Adrenal gland (tissue), 19 donors: Measurements from ENCODE around the gene CD300LB. TPM values are rescaled to one million over a fixed set of nuclear protein-coding genes. Genes with fewer than 3 reads are reported as not detected.
"Not testable (repeated sequence)": the region's sequence is repeated elsewhere in the genome, so short reads cannot be mapped to it uniquely, and the experiment has no call there.

Experiments
- DNase-seq, 7 donors: peaks; one replicate each; pipeline ENCODE4 v3.0.0-alpha.2; 2019 to 2020
- H3K27ac ChIP-seq, 5 donors: fragments of 200-600 bp; sonication (generic) in 4 of 5; 1 replicate in 3 of 5; 2 replicates in 2 of 5; pipeline versions ENCODE4 v1.5.1 to v1.8.0; 2016 to 2020; ENCODE audit warnings: mild to moderate bottlenecking in 1 of 5
- H3K27me3 ChIP-seq: fragments of 200-600 bp; 2 replicates; pipeline ENCODE4 v1.8.0; 2021
- H3K36me3 ChIP-seq, 2 donors: fragments of 200-600 bp; replicated peaks in 1 of 2; 1 replicate in 1 of 2; 2 replicates in 1 of 2; pipeline versions ENCODE4 v1.5.1 to v1.8.0; 2018 to 2022
- H3K4me1 ChIP-seq, 2 donors: fragments of 200-600 bp; replicated peaks in 1 of 2; 1 replicate in 1 of 2; 2 replicates in 1 of 2; pipeline versions ENCODE4 v1.5.1 to v1.8.0; 2018 to 2021
- H3K4me3 ChIP-seq, 4 donors: fragments of 200-600 bp; sonication (generic) in 3 of 4; one replicate each; pipeline ENCODE4 v1.5.1; 2016 to 2018
- H3K9me3 ChIP-seq, 3 donors: fragments of 200-600 bp; sonication (generic) in 1 of 3; replicated peaks in 1 of 3; 1 replicate in 2 of 3; 2 replicates in 1 of 3; pipeline versions ENCODE4 v1.5.1 to v1.8.0; 2016 to 2021
- CTCF ChIP-seq, 6 experiments: fragments of 450-650 bp in 4 of 6; fragments of 200-600 bp in 2 of 6; sonication (generic) in 1 of 6; IDR thresholded peaks; 1 replicate in 5 of 6; 2 replicates in 1 of 6; pipeline versions ENCODE4 v1.5.1 to v1.8.0; 2016 to 2021; ENCODE audit warnings: antibody characterized with exemption in 6 of 6, mild to moderate bottlenecking in 2 of 6, moderate library complexity in 1 of 6
- POLR2A ChIP-seq, 2 donors: fragments of 450-650 bp; IDR thresholded peaks; one replicate each; pipeline ENCODE4 v1.6.1; 2017; ENCODE audit warnings: antibody characterized with exemption in 2 of 2, mild to moderate bottlenecking in 2 of 2, moderate library complexity in 1 of 2
- WGBS, 4 donors: extraction: QIAGEN DNeasy Blood & Tissue Kit in 2 of 4; methylation state at CpG; one replicate each; pipeline versions ENCODE4 v1.1.5 to v1.1.7; 2013 to 2017; 5-methylcytosine and 5-hydroxymethylcytosine counted together
- intact Hi-C, 2 donors: fragments of 100-400 bp; cut with DNase I; formaldehyde crosslinking; loops; one replicate each; pipeline versions ENCODE4 v1.14.1 to v1.15.0; 2022 to 2023
- long read RNA-seq, 10 donors: library from polyadenylated mRNA in 3 of 10; unstranded in 2 of 10; stranded (forward) in 1 of 10; transcript quantifications; one replicate each; pipeline ENCODE4 v2.0.0 and lab custom pipeline, GENCODE V29; 2021 to 2026
- polyA plus RNA-seq, 3 donors: library from polyadenylated mRNA; stranded (reverse); fragments of 200-250 nt in 2 of 3; fragments of 350-450 nt in 1 of 3; fragmentation: Illumina TruSeq in 1 of 3; extraction: RNeasy Lipid Tissue Mini Kit (QIAGEN cat#74804) in 1 of 3; gene quantifications; one replicate each; pipeline ENCODE4 v1.2.3, GENCODE V29; 2013 to 2014
- total RNA-seq, 9 donors: library from RNA; depleted of rRNA in 4 of 9; stranded (reverse); fragments of >200 nt in 4 of 9; fragments of 120-200 nt in 1 of 9; fragmentation: NEBNext Ultra II Directional in 1 of 9; extraction: Animal tissue kit (Norgen Biotek cat#: 25700) in 1 of 9; gene quantifications; one replicate each; pipeline versions ENCODE4 v1.1.0 to v1.2.4, GENCODE V29; 2013 to 2023
- donor health status: healthy with polysubstance abuse.
- donor health status: Bipolar disorder and iron deficiency.
- donor health status: DM: yes; HTN: yes; CAD: no.
- donor health status: DM: no; HTN: no; CAD: no.
- donor health status: DM: no; HTN: no; CAD: no.
- donor health status: DM: yes; HTN: yes; CAD: no.

The CD300LB gene
- total RNA-seq (under 1 TPM in 8 of 9 donors, not detected in 1; 0.17 to 0.95 (median 0.26) TPM), polyA plus RNA-seq (under 1 TPM; 0.24 to 0.40 (median 0.30) TPM)
- long read RNA-seq, donor 1: 0 reads
- long read RNA-seq, donor 2: 0 reads
- long read RNA-seq, donor 3: 0 reads
- long read RNA-seq, donor 4: 0 reads
- long read RNA-seq, donor 5: 0 reads
- long read RNA-seq, donor 6: 0 reads
- long read RNA-seq, donor 7, partial matches to known transcripts: 0 of 1 reads
- long read RNA-seq, donor 7, other reads (novel, unspliced or antisense): 0 of 1 reads
- long read RNA-seq, donor 8: 0 reads
- long read RNA-seq, donor 9: 0 reads
- long read RNA-seq, donor 10: 0 reads

GRCh38 chr17:74531231-74531761 lies at the start of gene CD300LB:
Gene CD300LB, minus strand, starts transcription at chr17:74531475. Its CDS starts 125 bp downstream, at chr17:74531350.
- TF ChIP-seq CTCF (IDR thresholded peaks at IDR 0.05) (no peak), POLR2A (IDR thresholded peaks at IDR 0.05) (no peak)
- H3K4me3 ChIP-seq: no peak within 1 kb of the TSS
- H3K27me3 ChIP-seq: no peaks in the 10 kb centered on the region

GRCh38 chr17:74579900-74580299 lies 48.6 kb upstream of the CD300LB start:
- intact Hi-C loops: no loop called here
- Histone ChIP-seq H3K27me3 (no peaks in the 10 kb centered on the region), H3K27ac (no peak overlapping the region), H3K9me3 (no peaks in the 10 kb centered on the region), H3K4me1 (no peaks in the 10 kb centered on the region), H3K4me3 (no peak overlapping the region), H3K36me3 (no peaks in the 10 kb centered on the region)
- TF ChIP-seq CTCF (IDR thresholded peaks at IDR 0.05): no peak
- TF ChIP-seq POLR2A (IDR thresholded peaks at IDR 0.05): no peak
- DNase-seq: no peak
- WGBS, 4 donors: 62 to 69% (median 66%) methylated on average over 6 to 7 of the region's 7 CpGs

More at GRCh38 chr17:74531231-74531761, at the start of gene CD300LB:
- intact Hi-C loops: no loop called here
- Histone ChIP-seq H3K27ac (peak within 1 kb of the TSS in 1 of 5 donors; percentile 78), H3K4me1 (no peaks in the 10 kb centered on the region), H3K9me3 (no peaks in the 10 kb centered on the region), H3K36me3 (no peaks in the 10 kb centered on the region)
- 45 to 61% (median 49%) methylated on average over 10 of the region's 10 CpGs for WGBS, 4 donors
- peak in 3 of 7 donors; percentile 14 to 49 (median 22) for DNase-seq

GRCh38 chr17:74578979-74579378 lies 47.7 kb upstream of the CD300LB start:
- intact Hi-C loops: no loop called here
- H3K27me3 ChIP-seq: no peaks in the 10 kb centered on the region
- no peak overlapping the region for H3K4me3 ChIP-seq
- no peak for DNase-seq
- 66 to 79% (median 72%) methylated on average over 9 of the region's 9 CpGs for WGBS, 4 donors
- TF ChIP-seq CTCF (IDR thresholded peaks at IDR 0.05): no peak
- TF ChIP-seq POLR2A (IDR thresholded peaks at IDR 0.05): no peak
- no peak overlapping the region for H3K27ac ChIP-seq
- no peaks in the 10 kb centered on the region for H3K36me3 ChIP-seq
- H3K4me1 ChIP-seq: no peaks in the 10 kb centered on the region
- no peaks in the 10 kb centered on the region for H3K9me3 ChIP-seq

- no peaks in the 10 kb centered on the region for H3K36me3 ChIP-seq
- 62 to 71% (median 63%) methylated on average over 5 of the region's 5 CpGs for whole genome bisulfite sequencing, 4 donors
- intact Hi-C loops: no loop called here
- H3K9me3 ChIP-seq: no peaks in the 10 kb centered on the region
- no peaks in the 10 kb centered on the region for H3K27me3 ChIP-seq
- no peak for DNase-seq
- no peak overlapping the region for H3K27ac ChIP-seq
- peaks cover 0 to 3% of the 10 kb centered on the region in 2 donors for H3K4me1 ChIP-seq
- no peak overlapping the region for H3K4me3 ChIP-seq
- TF ChIP-seq POLR2A (IDR thresholded peaks at IDR 0.05): no peak
- no peak for TF ChIP-seq CTCF (IDR thresholded peaks at IDR 0.05)
Observed at GRCh38 chr17:74574489-74575142, 43.3 kb upstream of the CD300LB start.

- H3K27ac ChIP-seq, H3K4me1 ChIP-seq, intact Hi-C loops, H3K27me3 ChIP-seq, DNase-seq, H3K36me3 ChIP-seq, H3K9me3 ChIP-seq, H3K4me3 ChIP-seq: not testable (repeated sequence)
Observed at GRCh38 chr17:74573635-74574034, 42.4 kb upstream of the CD300LB start.
